ENCODE results near the gene AIF1L. TPM values are rescaled to one million over a fixed set of nuclear protein-coding genes. Genes with fewer than 3 reads are reported as not detected.

AIF1L gene
- total RNA-seq, 1 experiment from 2014 or later: 6.0 TPM

DNA sequence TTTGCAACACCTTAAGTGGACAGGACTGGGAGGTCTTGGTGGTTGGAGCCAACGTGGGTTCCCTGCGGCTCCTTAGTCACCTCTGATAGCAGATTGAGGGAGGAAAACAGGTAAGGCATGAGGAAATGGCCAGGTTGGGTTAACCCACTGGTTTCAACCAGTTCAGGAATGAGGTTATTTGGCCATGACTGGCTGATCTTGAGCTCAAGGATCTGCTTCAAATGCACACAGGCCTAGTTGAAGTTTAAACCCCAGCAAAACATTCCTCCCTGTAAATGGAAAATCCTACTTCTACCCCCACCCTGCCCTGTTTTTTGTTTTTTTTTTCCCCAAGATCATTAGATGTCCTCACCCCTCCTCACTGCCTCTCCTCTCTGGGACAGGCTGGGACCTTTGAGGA is 25.8 kb downstream of the AIF1L start:
- intact Hi-C loops (cut with micrococcal nuclease; ENCODE audit: unreplicated experiment): no loop called here
- in situ Hi-C loops (cut with HindIII; ENCODE audit: low pct_unique_long_range_greater_than_20kb, low sequenced_read_pairs): no loop called here
- DNase-seq (ENCODE audit: low read depth, low spot score) (no peak), ATAC-seq (no peak)
- H3K27ac ChIP-seq (ENCODE audit: low read length): no peak overlapping the region
- H3K36me3 ChIP-seq (ENCODE audit: control insufficient read depth, insufficient read depth, low read length): peaks cover 5% of the 10 kb centered on the region; the same call in 1 of the 2 replicates
- ChIA-PET POLR2A (no interaction called here), CTCF (no interaction called here)
- no peak overlapping the region for H3K4me3 ChIP-seq (ENCODE audit: low read depth in 2 of 2, low read length in 2 of 2)
- no peaks in the 10 kb centered on the region for H3K27me3 ChIP-seq (ENCODE audit: control insufficient read depth, insufficient read depth, low read length)
- no peak for TF ChIP-seq SIN3A (IDR thresholded peaks at IDR 0.05; ENCODE audit: borderline replicate concordance, insufficient read depth, low read depth, low read length)
- TF ChIP-seq REST (IDR thresholded peaks at IDR 0.05; ENCODE audit: insufficient read depth in 1 of 2, low read depth in 2 of 2, low read length in 1 of 2): no peak
- TF ChIP-seq TCF7L2 (IDR thresholded peaks at IDR 0.05; ENCODE audit: low read depth, low read length): no peak
- no peak for TF ChIP-seq POLR2AphosphoS5 (IDR thresholded peaks at IDR 0.05; ENCODE audit: low read depth, low read length)
- TF ChIP-seq CTCF (IDR thresholded peaks at IDR 0.05): no peak
- H3K4me1 ChIP-seq (ENCODE audit: control insufficient read depth, insufficient read depth, low read length): peaks cover 6% of the 10 kb centered on the region; the same call in 1 of the 2 replicates
- H3K9me3 ChIP-seq (ENCODE audit: control insufficient read depth, insufficient read depth, low read depth, low read length): no peaks in the 10 kb centered on the region
- no TSS peak for BruUV-seq (replicated peaks)

DNA sequence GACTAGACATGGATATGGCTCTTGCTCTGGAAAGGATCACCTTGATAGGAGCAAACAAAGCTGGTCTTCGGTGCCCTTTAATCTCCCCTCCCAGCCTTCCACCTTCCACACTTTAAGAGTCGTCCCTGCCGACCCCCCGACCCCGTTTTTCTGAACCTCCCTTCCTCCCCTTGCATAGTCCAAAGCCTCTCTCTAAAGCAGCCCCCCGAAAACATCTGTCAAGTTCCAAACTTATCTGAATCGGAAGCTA is 28.6 kb downstream of the AIF1L start:
- no peak for DNase-seq (ENCODE audit: low read depth, low spot score)

More for the DNA sequence above, 28.6 kb downstream of the AIF1L start:
- H3K9me3 ChIP-seq (ENCODE audit: control insufficient read depth, insufficient read depth, low read depth, low read length): no peaks in the 10 kb centered on the region
- H3K4me3 ChIP-seq (ENCODE audit: low read depth in 2 of 2, low read length in 2 of 2): peak overlapping the region; percentile 96
- H3K27me3 ChIP-seq (ENCODE audit: control insufficient read depth, insufficient read depth, low read length): no peaks in the 10 kb centered on the region
- intact Hi-C loops (cut with micrococcal nuclease; ENCODE audit: unreplicated experiment) (no loop called here), in situ Hi-C loops (cut with HindIII; ENCODE audit: low pct_unique_long_range_greater_than_20kb, low sequenced_read_pairs) (no loop called here)
- POLR2A ChIA-PET: interaction anchor here (0.9 kb wide), 1 partner anchor 42 kb away, joined by 3 read pairs; no protein-coding TSS in a partner anchor
- peak; percentile 13 for ATAC-seq
- peaks cover 20% of the 10 kb centered on the region for H3K36me3 ChIP-seq (ENCODE audit: control insufficient read depth, insufficient read depth, low read length)
- peak overlapping the region; percentile 95 for H3K27ac ChIP-seq (ENCODE audit: low read length)
- H3K4me1 ChIP-seq (ENCODE audit: control insufficient read depth, insufficient read depth, low read length): peaks cover 6% of the 10 kb centered on the region; the same call in 1 of the 2 replicates
- no TSS peak for BruUV-seq (replicated peaks)
- TF ChIP-seq TCF7L2 (IDR thresholded peaks at IDR 0.05; ENCODE audit: low read depth, low read length): no peak
- no peak for TF ChIP-seq POLR2AphosphoS5 (IDR thresholded peaks at IDR 0.05; ENCODE audit: low read depth, low read length)
- no peak for TF ChIP-seq CTCF (IDR thresholded peaks at IDR 0.05)
- TF ChIP-seq REST (IDR thresholded peaks at IDR 0.05; ENCODE audit: insufficient read depth in 1 of 2, low read depth in 2 of 2, low read length in 1 of 2): no peak
- no peak for TF ChIP-seq SIN3A (IDR thresholded peaks at IDR 0.05; ENCODE audit: borderline replicate concordance, insufficient read depth, low read depth, low read length)
- CTCF ChIA-PET: interaction anchor here (0.7 kb wide), 1 partner anchor 150 kb away, joined by 3 read pairs; no protein-coding TSS in a partner anchor

Data from Panc1 (cell line).